ENCODE measurements around the gene TAP1.

The TAP1 gene

DNA sequence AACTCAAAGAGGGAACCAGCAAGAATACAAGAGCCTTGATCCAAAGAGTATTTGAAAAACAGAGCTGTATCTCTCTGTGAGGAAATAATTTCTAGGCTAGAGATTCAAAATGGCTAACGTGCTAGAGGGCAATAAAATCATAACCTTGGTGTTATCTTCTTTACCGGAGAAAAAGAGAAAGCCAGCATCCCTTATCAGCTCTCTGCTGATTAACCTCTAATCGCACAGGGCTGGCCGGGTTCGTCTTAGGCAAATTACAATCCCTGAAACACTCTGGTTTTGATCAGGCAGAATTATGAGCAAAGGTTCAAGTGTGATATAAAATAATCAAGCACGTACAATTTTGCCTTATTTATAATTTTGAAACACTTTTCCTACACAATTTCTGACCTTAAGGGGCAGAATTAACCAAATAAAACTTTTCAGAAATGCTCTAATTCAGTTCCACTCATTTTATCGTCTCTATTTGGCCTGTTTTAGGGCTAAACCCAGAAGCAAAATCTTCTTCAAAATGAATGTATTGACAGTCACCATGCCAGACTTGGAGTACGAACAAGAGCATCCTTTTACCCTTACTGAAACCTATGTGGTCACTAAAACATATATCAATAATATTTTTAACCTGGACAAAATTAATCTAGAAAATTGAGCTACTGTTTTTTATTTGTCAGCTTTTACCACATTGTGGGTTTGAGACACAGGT is 14.2 kb upstream of the TAP1 start:
- no peaks in the 10 kb centered on the region for H3K9me3 ChIP-seq (ENCODE audit: control insufficient read depth, insufficient read depth, low read depth, low read length)
- ChIA-PET POLR2A (interaction anchor here (0.6 to 3.0 kb wide), 7 partner anchors 10 to 745 kb away, joined by 3 to 21 read pairs (median 6); partner anchors contain the start of genes PSMB9, TAP1 and TAP2), CTCF (interaction anchor here (0.6 to 10.5 kb wide), 84 partner anchors 10 to 1570 kb away, joined by 3 to 355 read pairs (median 4); partner anchors contain the start of genes HLA-DMA, HLA-DMB, HLA-DQA2 and PSMB8)
- no peak overlapping the region for H3K4me3 ChIP-seq (ENCODE audit: low read depth, low read length)
- no peak overlapping the region for H3K27ac ChIP-seq (ENCODE audit: extremely low read depth, low read depth, low read length)
- TF ChIP-seq GLIS1 (tag by site-specific recombination; IDR thresholded peaks at IDR 0.05) (no peak), KLF1 (tag by site-specific recombination; IDR thresholded peaks at IDR 0.05) (no peak), ZNF544 (tag by site-specific recombination; IDR thresholded peaks at IDR 0.05) (no peak), ZNF510 (tag by site-specific recombination; IDR thresholded peaks at IDR 0.05; ENCODE audit: insufficient replicate concordance) (peak; percentile 27), ZNF174 (tag by site-specific recombination; IDR thresholded peaks at IDR 0.05) (peak; percentile 33; the same call in 1 of the 2 replicates), ZNF560 (tag by site-specific recombination; IDR thresholded peaks at IDR 0.05; ENCODE audit: borderline replicate concordance) (no peak), ZXDB (tag by site-specific recombination; IDR thresholded peaks at IDR 0.05) (no peak), SCRT2 (tag by site-specific recombination; IDR thresholded peaks at IDR 0.05) (no peak), BCL11B (tag by site-specific recombination; IDR thresholded peaks at IDR 0.05; ENCODE audit: low read depth) (no peak), OSR2 (tag by site-specific recombination; IDR thresholded peaks at IDR 0.05) (no peak), ZNF76 (tag by site-specific recombination; IDR thresholded peaks at IDR 0.05; ENCODE audit: borderline replicate concordance, low read depth) (no peak)
- TF ChIP-seq, protein P1, sequence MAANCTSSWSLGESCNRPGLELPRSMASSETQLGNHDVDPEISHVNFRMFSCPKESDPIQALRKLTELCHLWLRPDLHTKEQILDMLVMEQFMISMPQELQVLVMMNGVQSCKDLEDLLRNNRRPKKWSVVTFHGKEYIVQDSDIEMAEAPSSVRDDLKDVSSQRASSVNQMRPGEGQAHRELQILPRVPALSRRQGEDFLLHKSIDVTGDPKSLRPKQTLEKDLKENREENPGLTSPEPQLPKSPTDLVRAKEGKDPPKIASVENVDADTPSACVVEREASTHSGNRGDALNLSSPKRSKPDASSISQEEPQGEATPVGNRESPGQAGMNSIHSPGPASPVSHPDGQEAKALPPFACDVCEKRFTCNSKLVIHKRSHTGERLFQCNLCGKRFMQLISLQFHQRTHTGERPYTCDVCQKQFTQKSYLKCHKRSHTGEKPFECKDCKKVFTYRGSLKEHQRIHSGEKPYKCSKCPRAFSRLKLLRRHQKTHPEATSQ (tag by site-specific recombination; IDR thresholded peaks at IDR 0.05): no peak
- TF ChIP-seq, protein P2, sequence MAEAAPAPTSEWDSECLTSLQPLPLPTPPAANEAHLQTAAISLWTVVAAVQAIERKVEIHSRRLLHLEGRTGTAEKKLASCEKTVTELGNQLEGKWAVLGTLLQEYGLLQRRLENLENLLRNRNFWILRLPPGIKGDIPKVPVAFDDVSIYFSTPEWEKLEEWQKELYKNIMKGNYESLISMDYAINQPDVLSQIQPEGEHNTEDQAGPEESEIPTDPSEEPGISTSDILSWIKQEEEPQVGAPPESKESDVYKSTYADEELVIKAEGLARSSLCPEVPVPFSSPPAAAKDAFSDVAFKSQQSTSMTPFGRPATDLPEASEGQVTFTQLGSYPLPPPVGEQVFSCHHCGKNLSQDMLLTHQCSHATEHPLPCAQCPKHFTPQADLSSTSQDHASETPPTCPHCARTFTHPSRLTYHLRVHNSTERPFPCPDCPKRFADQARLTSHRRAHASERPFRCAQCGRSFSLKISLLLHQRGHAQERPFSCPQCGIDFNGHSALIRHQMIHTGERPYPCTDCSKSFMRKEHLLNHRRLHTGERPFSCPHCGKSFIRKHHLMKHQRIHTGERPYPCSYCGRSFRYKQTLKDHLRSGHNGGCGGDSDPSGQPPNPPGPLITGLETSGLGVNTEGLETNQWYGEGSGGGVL (tag by site-specific recombination; IDR thresholded peaks at IDR 0.05): no peak
- 0 out of 2 replicates have a peak, but pooled peaks cover 3% of the 10 kb centered on the region for H3K4me1 ChIP-seq (ENCODE audit: control insufficient read depth, insufficient read depth, low read length)
- no peaks in the 10 kb centered on the region for H3K36me3 ChIP-seq (ENCODE audit: control insufficient read depth in 2 of 2, insufficient read depth in 1 of 2, low read length in 2 of 2)

GRCh38 chr6:32867022-32867477 is 13.5 kb upstream of the TAP1 start:
- TF ChIP-seq PRDM10 (tag by site-specific recombination; IDR thresholded peaks at IDR 0.05) (peak; percentile 66; the same call in 1 of the 2 replicates), ZNF280C (tag by site-specific recombination; IDR thresholded peaks at IDR 0.05) (no peak)
- TF ChIP-seq, protein P3, sequence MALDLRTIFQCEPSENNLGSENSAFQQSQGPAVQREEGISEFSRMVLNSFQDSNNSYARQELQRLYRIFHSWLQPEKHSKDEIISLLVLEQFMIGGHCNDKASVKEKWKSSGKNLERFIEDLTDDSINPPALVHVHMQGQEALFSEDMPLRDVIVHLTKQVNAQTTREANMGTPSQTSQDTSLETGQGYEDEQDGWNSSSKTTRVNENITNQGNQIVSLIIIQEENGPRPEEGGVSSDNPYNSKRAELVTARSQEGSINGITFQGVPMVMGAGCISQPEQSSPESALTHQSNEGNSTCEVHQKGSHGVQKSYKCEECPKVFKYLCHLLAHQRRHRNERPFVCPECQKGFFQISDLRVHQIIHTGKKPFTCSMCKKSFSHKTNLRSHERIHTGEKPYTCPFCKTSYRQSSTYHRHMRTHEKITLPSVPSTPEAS (tag by site-specific recombination; IDR thresholded peaks at IDR 0.05): no peak
- Histone ChIP-seq H3K27ac (ENCODE audit: extremely low read depth, low read depth, low read length) (no peak overlapping the region), H3K36me3 (ENCODE audit: control insufficient read depth in 2 of 2, insufficient read depth in 1 of 2, low read length in 2 of 2) (no peaks in the 10 kb centered on the region), H3K4me1 (ENCODE audit: control insufficient read depth, insufficient read depth, low read length) (0 out of 2 replicates have a peak, but pooled peaks cover 3% of the 10 kb centered on the region), H3K4me3 (ENCODE audit: low read depth, low read length) (no peak overlapping the region), H3K9me3 (ENCODE audit: control insufficient read depth, insufficient read depth, low read depth, low read length) (no peaks in the 10 kb centered on the region)
- CTCF ChIA-PET: interaction anchor here (0.6 to 10.5 kb wide), 29 partner anchors 10 to 1570 kb away, joined by 3 to 355 read pairs (median 14); partner anchors contain the start of genes PSMB8, PSMB9, TAP1 and TAP2
- POLR2A ChIA-PET: interaction anchor here (0.7 to 3.0 kb wide), 2 partner anchors 29 to 105 kb away, joined by 6 to 12 read pairs; partner anchors contain the start of gene TAP2
